GM23248 (cell line): Measurements from ENCODE around the gene TAX1BP3.

ENCODE experiments used
- EZH2 ChIP-seq: fragments of 200-600 bp; sonication (generic); IDR thresholded peaks from 2 replicates; pipeline ENCODE4 v1.6.1; 2018; ENCODE audit warnings: antibody characterized with exemption, mild to moderate bottlenecking; ENCODE audit not compliant: insufficient read depth, poor library complexity, severe bottlenecking
- EZH2phosphoT487 ChIP-seq: fragments of 200-600 bp; sonication (generic); IDR thresholded peaks from 2 replicates; pipeline ENCODE4 v1.6.1; 2018; ENCODE audit warnings: antibody characterized with exemption, moderate library complexity, mild to moderate bottlenecking, low read depth; ENCODE audit not compliant: insufficient read depth

DNA sequence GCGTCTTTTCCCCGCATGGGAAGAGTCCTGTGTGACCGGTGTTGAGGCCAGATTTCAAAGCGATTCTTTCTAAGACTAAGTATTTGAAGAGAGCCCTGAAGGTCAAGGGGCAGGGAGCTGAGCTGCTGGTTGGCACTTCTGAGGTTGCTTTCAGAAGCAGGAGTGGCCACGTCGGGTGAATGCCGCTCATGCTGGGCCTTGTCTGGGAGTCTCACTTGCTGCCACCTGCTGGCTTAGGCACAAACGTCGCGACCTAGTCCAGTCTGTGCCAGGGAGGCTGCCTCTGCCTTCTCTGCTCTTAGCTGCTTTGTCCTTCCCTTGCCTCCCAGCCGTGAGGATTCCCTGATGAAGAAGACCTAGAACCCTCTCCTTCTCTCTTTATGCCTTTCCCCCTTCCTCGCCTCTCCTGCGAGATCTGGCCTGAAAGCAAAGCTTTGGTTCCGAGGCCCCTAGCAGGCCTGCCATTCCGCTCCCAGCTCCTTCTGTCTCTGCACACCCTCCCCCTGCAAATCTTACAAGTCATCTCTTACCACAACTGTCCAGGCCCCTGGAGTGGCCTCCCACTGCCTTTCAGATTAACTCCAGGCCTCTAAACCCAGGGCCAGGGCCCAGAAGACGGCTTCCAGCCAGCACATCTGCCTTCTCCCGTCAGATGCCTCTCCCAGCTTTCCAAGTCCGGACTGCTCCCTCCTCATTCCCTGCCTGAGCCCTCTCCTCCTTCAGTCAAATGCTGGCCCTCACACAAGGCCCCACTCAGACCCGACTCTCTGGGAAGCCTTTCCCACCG, 20.4 kb downstream of the TAX1BP3 start:
- TF ChIP-seq EZH2, result no peak
- no peak for TF ChIP-seq EZH2phosphoT487
